ENCODE results near the gene XRRA1. TPM values are rescaled to one million over a fixed set of nuclear protein-coding genes. Genes with fewer than 3 reads are reported as not detected.

XRRA1 gene
- polyA plus RNA-seq, 3 donors: 1.2 to 3.6 (median 3.5) TPM

DNA sequence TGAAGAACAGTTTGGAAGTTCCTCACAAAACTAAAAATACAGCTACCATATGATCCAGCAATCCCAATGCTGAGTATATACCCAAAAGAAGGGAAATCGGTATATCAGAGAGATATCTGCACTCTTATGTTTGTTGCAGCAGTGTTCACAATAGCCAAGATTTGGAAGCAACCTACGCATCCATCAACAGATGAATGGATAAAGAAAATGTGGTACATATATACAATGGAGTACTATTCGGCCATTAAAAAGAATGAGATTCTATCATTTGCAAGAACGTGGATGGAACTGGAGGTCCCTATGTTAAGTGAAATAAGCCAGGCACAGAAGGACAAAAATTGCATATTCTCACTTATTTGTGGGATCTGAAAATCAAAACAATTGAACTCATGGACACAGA is 46.5 kb downstream of the XRRA1 start:
- H3K79me2 ChIP-seq (ENCODE audit: insufficient read depth, low read length): no peaks in the 10 kb centered on the region
- H3K4me3 Mint-ChIP-seq: no peak overlapping the region
- WGBS (ENCODE audit: insufficient coverage): 100% methylated on average over 1 of the region's 4 CpGs
- H3K4me1 ChIP-seq (ENCODE audit: control insufficient read depth in 1 of 2, insufficient read depth in 2 of 2, low read length in 2 of 2): no peaks in the 10 kb centered on the region
- no peaks in the 10 kb centered on the region for H3K4me1 Mint-ChIP-seq
- H3K27ac Mint-ChIP-seq: peak overlapping the region in 1 of 7 donors; percentile 44
- no peak for DNase-seq
- H3K36me3 Mint-ChIP-seq: peaks cover 48 to 63% of the 10 kb centered on the region in 2 donors
- H3K27me3 ChIP-seq (ENCODE audit: control insufficient read depth in 2 of 2, insufficient read depth in 2 of 2, low read length in 2 of 2): no peaks in the 10 kb centered on the region
- H4K20me1 ChIP-seq (ENCODE audit: insufficient read depth, low read length): no peaks in the 10 kb centered on the region
- no peaks in the 10 kb centered on the region for H3K36me3 ChIP-seq (replicated peaks in 1 of 2; ENCODE audit: control insufficient read depth in 1 of 2, insufficient read depth in 2 of 2, low read length in 2 of 2)
- peaks cover 7 to 25% of the 10 kb centered on the region in 2 donors for H3K9me3 ChIP-seq (replicated peaks in 1 of 2; ENCODE audit: control insufficient read depth in 1 of 2, insufficient read depth in 1 of 2, low read length in 2 of 2)
- no peak overlapping the region for H3K4me3 ChIP-seq (replicated peaks in 1 of 3; ENCODE audit: low read depth in 2 of 3, low read length in 3 of 3)
- peaks cover 0 to 3% (median 0%) of the 10 kb centered on the region in 3 donors for H3K27me3 Mint-ChIP-seq (ENCODE audit: low read depth in 3 of 3)
- H3K9ac ChIP-seq (ENCODE audit: insufficient read depth, low read length, poor library complexity, severe bottlenecking): no peak overlapping the region
- no peak overlapping the region for H3K27ac ChIP-seq (ENCODE audit: low read depth in 1 of 2, low read length in 2 of 2)
- H3K4me2 ChIP-seq (replicated peaks; ENCODE audit: extremely low read depth, low read length, poor library complexity, severe bottlenecking): no peak overlapping the region
- intact Hi-C loops (cut with micrococcal nuclease): no loop called here
- peaks cover 14 to 39% (median 26%) of the 10 kb centered on the region in 7 donors for H3K9me3 Mint-ChIP-seq
- H2AFZ ChIP-seq (ENCODE audit: insufficient read depth, low read depth, low read length, poor library complexity, severe bottlenecking): no peak overlapping the region
- TF ChIP-seq CTCF (IDR thresholded peaks at IDR 0.05): no peak

GRCh38 chr11:74896311-74896710 is 52.6 kb downstream of the XRRA1 start:
- no peak for TF ChIP-seq CTCF (IDR thresholded peaks at IDR 0.05)
- no peaks in the 10 kb centered on the region for H3K4me1 Mint-ChIP-seq
- no peak overlapping the region for H3K4me3 Mint-ChIP-seq
- Histone ChIP-seq H3K4me2 (replicated peaks; ENCODE audit: extremely low read depth, low read length, poor library complexity, severe bottlenecking) (no peak overlapping the region), H3K36me3 (replicated peaks in 1 of 2; ENCODE audit: control insufficient read depth in 1 of 2, insufficient read depth in 2 of 2, low read length in 2 of 2) (no peaks in the 10 kb centered on the region), H3K27ac (ENCODE audit: low read depth in 1 of 2, low read length in 2 of 2) (no peak overlapping the region), H3K9ac (ENCODE audit: insufficient read depth, low read length, poor library complexity, severe bottlenecking) (no peak overlapping the region), H2AFZ (ENCODE audit: insufficient read depth, low read depth, low read length, poor library complexity, severe bottlenecking) (no peak overlapping the region), H3K79me2 (ENCODE audit: insufficient read depth, low read length) (no peaks in the 10 kb centered on the region), H3K9me3 (replicated peaks in 1 of 2; ENCODE audit: control insufficient read depth in 1 of 2, insufficient read depth in 1 of 2, low read length in 2 of 2) (peaks cover 22 to 24% of the 10 kb centered on the region in 2 donors), H3K4me1 (ENCODE audit: control insufficient read depth in 1 of 2, insufficient read depth in 2 of 2, low read length in 2 of 2) (no peaks in the 10 kb centered on the region), H3K4me3 (replicated peaks in 1 of 3; ENCODE audit: low read depth in 2 of 3, low read length in 3 of 3) (no peak overlapping the region), H3K27me3 (ENCODE audit: control insufficient read depth in 2 of 2, insufficient read depth in 2 of 2, low read length in 2 of 2) (no peaks in the 10 kb centered on the region), H4K20me1 (ENCODE audit: insufficient read depth, low read length) (no peaks in the 10 kb centered on the region)
- no peaks in the 10 kb centered on the region for H3K27me3 Mint-ChIP-seq (ENCODE audit: low read depth in 3 of 3)
- peaks cover 23 to 45% (median 31%) of the 10 kb centered on the region in 7 donors for H3K9me3 Mint-ChIP-seq
- peaks cover 19 to 34% of the 10 kb centered on the region in 2 donors for H3K36me3 Mint-ChIP-seq
- no peak for DNase-seq
- H3K27ac Mint-ChIP-seq: no peak overlapping the region
- intact Hi-C loops (cut with micrococcal nuclease): no loop called here
- 95% methylated on average over 4 of the region's 5 CpGs for WGBS (ENCODE audit: insufficient coverage)
